ENCODE results near the gene RARA.

Gene RARA

GRCh38 chr17:40331743-40332641 is 23.0 kb downstream of the RARA start:
- TF ChIP-seq, protein P1, sequence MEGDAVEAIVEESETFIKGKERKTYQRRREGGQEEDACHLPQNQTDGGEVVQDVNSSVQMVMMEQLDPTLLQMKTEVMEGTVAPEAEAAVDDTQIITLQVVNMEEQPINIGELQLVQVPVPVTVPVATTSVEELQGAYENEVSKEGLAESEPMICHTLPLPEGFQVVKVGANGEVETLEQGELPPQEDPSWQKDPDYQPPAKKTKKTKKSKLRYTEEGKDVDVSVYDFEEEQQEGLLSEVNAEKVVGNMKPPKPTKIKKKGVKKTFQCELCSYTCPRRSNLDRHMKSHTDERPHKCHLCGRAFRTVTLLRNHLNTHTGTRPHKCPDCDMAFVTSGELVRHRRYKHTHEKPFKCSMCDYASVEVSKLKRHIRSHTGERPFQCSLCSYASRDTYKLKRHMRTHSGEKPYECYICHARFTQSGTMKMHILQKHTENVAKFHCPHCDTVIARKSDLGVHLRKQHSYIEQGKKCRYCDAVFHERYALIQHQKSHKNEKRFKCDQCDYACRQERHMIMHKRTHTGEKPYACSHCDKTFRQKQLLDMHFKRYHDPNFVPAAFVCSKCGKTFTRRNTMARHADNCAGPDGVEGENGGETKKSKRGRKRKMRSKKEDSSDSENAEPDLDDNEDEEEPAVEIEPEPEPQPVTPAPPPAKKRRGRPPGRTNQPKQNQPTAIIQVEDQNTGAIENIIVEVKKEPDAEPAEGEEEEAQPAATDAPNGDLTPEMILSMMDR (IDR thresholded peaks at IDR 0.05; ENCODE audit: low read depth, low read length, missing control alignments), result no peak
- in situ Hi-C loops (cut with HindIII; ENCODE audit: low sequenced_read_pairs), result no loop called here
- DNase-seq (ENCODE audit: low read depth), result no peak
- no peak overlapping the region for H3K4me3 ChIP-seq (ENCODE audit: low read depth, low read length)

GRCh38 chr17:40333781-40334448 is 24.9 kb downstream of the RARA start:
- no peak for DNase-seq (ENCODE audit: low read depth)
- no peak overlapping the region for H3K4me3 ChIP-seq (ENCODE audit: low read depth, low read length)
- TF ChIP-seq, protein P1 (IDR thresholded peaks at IDR 0.05; ENCODE audit: low read depth, low read length, missing control alignments), result no peak
- in situ Hi-C loops (cut with HindIII; ENCODE audit: low sequenced_read_pairs), result no loop called here

DNA sequence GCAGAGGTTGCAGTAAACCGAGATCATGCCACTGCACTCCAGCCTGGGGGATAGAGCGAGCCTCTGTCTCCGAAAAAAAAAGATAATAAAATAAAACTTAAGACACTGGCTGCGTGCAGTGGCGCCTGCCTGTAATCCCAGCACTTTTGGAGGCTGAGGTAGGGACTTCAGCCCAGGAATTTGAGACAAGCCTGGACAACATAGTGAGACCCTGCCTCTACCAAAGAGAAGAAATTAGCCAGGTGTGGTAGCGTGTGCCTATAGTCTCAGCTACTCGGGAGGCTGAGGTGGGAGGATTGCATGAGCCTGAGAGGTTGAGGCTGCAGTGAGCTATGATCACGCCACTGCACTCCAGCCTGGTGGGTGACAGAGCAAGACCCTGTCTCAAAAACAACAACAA is 26.6 kb downstream of the RARA start:
- no peak for DNase-seq (ENCODE audit: low read depth)
- H3K4me3 ChIP-seq (ENCODE audit: low read depth, low read length), result no peak overlapping the region
- TF ChIP-seq, protein P1 (IDR thresholded peaks at IDR 0.05; ENCODE audit: low read depth, low read length, missing control alignments), result no peak
- in situ Hi-C loops (cut with HindIII; ENCODE audit: low sequenced_read_pairs), result no loop called here

- no peak for DNase-seq (ENCODE audit: low read depth)
- in situ Hi-C loops (cut with HindIII; ENCODE audit: low sequenced_read_pairs), result no loop called here
- H3K4me3 ChIP-seq (ENCODE audit: low read depth, low read length), result no peak overlapping the region
- TF ChIP-seq, protein P1 (IDR thresholded peaks at IDR 0.05; ENCODE audit: low read depth, low read length, missing control alignments), result no peak
Observed at GRCh38 chr17:40337351-40337750, 28.4 kb downstream of the RARA start.

DNA sequence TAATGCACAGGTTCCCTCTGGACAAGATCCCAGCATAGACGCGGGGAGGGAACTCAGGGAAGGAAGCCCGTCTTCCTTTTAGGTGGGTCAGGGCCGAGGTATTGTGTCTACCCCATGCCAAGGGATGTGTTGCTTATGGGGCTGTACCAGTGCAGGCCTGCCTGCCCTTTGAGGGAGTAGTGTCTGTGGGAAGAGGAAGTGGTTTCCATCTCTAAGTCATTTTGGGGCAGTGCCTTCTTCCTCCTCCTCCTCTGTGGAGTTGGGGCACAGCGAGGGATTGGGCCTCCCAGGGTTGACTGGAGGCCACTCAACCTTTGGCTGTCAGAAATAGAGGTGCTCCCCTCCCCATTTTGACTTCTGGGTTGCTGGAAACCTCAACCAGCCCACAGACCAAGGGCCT is 29.1 kb downstream of the RARA start:
- TF ChIP-seq, protein P1 (IDR thresholded peaks at IDR 0.05; ENCODE audit: low read depth, low read length, missing control alignments), result no peak
- no peak for DNase-seq (ENCODE audit: low read depth)
- no peak overlapping the region for H3K4me3 ChIP-seq (ENCODE audit: low read depth, low read length)
- in situ Hi-C loops (cut with HindIII; ENCODE audit: low sequenced_read_pairs), result no loop called here

DNA sequence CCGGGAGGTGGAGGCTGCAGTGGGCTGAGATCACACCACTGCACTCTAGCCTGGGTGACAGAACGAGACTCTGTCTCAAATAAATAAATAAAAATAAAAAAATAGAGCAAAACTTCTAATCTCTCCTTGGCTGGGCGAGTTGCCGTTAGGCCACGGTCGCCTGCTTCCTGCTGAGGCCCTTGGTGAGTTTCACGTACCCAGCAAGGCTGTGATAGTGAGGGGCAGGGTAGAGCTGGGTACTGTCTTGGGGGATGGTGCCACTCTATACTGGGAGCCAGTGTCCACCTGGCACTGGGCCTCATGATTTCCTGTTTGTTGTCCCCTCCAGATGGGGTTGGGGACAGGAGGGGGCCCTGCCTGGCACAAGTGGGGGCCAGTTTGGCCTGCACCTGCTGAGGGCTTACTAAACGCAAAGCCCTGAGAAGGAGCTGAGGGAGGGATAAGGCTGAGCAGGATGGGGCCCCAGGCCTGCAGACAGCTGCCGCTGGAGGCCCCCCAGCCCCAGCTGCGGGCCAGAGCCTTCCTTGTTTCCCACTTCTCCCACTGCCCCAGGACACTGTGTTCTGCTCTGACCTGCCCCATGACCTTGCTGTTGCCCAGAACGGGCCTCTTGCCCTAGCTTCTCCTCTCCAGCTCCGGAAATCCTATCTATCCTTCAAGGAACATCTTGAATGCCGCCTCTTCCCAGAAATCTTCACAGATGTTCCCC is 30.1 kb downstream of the RARA start:
- H3K4me3 ChIP-seq (ENCODE audit: low read depth, low read length), result no peak overlapping the region
- TF ChIP-seq, protein P1 (IDR thresholded peaks at IDR 0.05; ENCODE audit: low read depth, low read length, missing control alignments), result no peak

More for the DNA sequence above, 30.1 kb downstream of the RARA start:
- DNase-seq (ENCODE audit: low read depth), result no peak
- in situ Hi-C loops (cut with HindIII; ENCODE audit: low sequenced_read_pairs), result no loop called here

Measured in astrocyte of the cerebellum (primary cell).